Fibroblast of skin of right quadriceps (primary cell): ENCODE results near the gene SERPINI1.

Source experiments
- DNase-seq: peaks from one replicate; pipeline ENCODE4 v3.0.0-alpha.2; 2013

The SERPINI1 gene

DNA sequence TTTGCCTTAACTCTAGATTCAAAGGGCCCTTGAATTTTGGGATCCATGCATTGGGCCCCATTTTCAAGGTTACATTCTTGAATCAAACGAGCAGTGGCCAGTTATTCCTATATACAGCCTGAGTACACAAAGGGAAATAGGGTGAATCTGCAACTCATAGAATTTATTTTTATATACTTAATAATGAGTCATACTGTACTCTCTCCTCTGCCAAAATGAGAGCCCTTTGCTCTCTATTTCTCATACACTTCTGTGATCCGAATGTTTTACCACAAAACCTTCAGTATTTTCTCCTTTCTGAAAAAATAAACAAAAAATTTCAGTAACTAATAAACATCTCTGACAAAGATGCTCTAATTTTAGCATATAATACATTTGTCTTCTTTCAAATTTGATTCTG is 116.7 kb downstream of the SERPINI1 start:
- DNase-seq, result no peak

GRCh38 chr3:167854063-167854462 is 118.5 kb downstream of the SERPINI1 start:
- DNase-seq, result no peak

DNA sequence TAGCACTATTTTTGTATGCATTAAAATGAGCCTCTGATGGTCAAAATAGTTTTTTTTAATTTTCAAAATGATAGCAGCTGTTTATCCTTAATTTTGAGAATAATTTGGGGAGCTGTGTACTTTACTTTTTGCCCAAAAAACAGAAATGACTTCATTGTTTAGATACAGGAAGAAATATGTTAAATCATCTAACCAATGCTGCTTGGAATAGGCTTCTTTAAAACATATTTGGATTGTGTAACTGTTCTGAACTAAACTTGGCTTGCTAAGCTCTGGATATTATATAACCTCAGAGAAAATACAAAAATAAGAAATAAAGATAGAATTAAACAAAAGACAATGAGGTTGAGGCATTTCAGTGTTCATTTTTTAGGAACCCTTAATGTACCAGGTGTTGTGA is 119.3 kb downstream of the SERPINI1 start:
- DNase-seq, result no peak

- DNase-seq, result no peak
These were observed 119.8 kb downstream of the SERPINI1 start for GRCh38 chr3:167855306-167855705.

DNA sequence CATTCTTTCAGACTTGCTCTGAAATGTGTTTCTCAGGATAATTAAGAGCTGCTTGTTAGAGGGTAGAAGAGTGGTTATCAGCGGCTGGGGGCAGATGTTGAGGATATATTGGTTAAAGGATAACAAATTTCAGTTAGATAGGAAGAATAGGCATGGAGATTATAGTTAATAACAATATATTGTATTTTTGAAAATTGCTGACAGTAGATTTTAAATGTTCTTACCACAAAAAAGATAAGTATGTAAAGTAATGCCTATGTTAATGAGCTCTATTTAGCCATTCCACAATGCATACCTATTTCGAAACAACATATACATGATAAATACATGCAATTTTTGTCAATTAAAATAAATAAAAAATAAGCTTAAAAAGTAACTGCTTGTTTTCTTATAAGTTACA is 123.3 kb downstream of the SERPINI1 start:
- DNase-seq, result no peak

DNA sequence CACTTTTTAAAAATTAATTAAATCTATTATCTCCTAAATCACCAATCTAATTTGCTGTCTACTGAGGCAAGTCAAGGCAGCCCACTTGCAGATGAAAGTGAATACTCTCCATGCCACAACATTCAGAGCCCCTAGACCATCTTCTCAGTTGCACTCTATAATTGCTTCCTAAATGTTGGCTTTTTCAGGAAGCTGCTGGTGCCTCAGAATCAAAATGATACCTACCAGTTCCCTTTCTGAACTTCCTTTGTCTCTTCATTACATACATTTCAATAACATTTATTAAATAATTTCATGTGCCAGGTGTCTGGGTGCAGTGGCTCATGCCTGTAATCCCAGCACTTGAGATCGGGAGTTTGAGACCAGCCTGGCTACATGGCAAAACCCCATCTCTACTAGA is 124.1 kb downstream of the SERPINI1 start:
- DNase-seq, result no peak

DNA sequence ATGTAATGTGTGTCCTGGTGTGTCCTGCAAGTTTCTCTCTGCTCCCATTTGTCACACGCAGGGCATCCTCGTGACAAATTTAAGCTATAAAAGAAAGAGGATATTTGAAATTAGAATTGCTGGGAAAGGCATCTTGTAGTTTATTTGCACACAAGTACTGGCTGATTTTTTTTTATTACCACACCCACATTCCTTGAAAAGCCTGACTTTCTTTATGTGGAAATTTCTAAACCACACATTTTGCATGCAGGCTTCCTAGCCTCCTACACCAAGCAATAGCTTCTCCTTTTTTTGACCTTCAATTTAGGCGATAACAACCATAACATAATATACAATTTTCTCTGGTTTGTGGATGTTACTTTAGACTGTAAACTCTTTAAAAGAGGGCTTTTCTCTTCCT is 126.1 kb downstream of the SERPINI1 start:
- no peak for DNase-seq

DNA sequence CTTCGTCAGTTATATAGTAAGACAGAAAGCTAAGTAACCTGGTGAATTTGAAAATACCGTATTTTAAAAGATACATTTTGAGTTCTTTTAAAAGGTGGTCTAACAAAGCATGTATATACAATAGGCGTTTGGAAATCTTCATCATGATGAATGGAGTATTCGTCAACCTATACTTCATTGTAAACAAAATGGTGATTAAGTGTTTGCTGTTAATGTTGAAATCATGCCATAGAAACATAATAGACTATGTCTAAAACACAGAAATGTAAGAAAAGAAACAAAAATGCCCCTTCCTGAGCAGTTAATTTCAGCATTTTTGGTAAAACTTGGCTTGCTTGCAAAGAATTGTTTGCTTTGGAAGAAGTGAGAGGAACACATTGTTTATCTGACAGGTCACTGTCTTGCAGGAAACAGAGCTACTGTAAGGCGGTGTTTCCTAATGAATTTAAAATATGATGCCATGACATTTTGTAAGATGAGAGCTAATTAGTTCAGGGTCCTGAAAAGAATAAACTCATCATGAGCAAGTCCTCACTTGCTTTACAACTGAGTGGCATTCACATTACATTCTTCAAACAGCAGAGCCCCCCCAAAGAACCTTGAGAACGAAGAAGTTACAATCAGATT is 126.7 kb downstream of the SERPINI1 start:
- no peak for DNase-seq

GRCh38 chr3:167863811-167864551 is 128.5 kb downstream of the SERPINI1 start:
- DNase-seq, result no peak

DNA sequence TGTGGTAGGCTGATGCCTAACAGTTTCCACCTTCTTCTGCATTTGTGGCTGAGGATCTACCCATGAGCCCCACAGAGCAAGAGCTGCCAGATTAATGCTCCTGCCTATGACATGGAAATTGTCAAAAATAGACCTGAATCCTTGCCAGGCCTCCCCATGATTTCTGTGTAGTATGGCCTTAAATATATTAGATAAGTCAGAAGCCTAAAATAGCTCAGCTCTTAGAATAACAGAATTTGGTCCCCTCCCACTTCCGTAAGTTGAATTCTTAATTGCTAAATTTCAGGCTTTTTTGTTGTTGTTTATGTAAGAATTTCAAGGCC is 129.0 kb downstream of the SERPINI1 start:
- peak; percentile 6 for DNase-seq

DNA sequence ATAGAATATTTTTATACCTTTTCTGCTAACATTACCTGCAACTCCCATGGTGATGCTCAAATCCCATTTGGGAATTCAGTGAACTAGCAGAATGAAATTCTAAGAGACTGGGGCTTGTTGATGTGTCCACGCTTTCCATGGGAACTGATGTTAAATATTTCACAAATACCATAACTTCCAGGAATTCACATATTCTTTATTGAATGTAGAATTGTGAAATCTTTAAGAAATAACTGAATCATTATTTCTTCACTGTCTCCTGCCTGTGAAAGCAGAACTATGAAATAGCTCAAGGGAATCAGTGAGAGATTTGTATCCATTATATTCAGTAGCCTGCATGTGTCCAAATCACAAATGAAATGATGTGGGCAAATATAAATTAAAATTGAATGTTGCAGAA is 130.8 kb downstream of the SERPINI1 start:
- DNase-seq, result peak; percentile 25

DNA sequence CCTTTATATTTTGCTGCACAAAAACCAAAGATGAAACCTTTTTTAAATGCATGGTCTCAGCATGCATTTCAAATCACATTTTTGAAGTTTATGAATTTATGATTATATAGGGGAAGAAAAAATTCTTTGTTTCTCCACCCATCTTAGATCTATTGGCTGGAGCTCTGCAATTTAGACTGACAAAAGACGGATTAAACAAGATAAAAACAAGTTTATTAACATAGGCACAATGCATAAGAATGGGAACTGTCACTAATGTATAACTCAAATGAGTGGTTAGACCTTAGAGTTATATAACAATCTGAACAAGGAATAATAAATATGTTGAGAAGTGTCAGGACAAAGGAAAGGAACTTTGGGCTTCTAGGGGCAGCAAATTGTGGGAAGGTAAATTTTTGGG is 132.5 kb downstream of the SERPINI1 start:
- DNase-seq, result no peak

DNA sequence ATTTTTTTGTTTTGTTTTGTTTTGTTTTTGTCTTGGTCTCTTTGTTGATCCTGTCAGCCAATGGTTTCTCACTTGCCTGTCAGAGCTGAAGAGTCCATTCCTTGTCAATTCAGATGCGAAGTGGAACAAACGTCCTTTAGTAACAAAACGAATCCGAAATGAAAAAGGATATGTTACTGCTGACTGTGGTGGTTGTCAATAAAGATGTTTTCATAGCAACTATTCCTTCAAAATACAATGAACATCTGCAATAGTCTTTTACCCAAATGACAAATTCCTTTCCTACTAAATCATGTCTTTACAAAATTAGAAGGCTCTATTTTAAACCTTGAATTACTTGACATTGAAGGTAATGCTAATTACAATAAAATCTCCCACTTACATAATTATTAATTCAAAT is 134.7 kb downstream of the SERPINI1 start:
- no peak for DNase-seq

DNA sequence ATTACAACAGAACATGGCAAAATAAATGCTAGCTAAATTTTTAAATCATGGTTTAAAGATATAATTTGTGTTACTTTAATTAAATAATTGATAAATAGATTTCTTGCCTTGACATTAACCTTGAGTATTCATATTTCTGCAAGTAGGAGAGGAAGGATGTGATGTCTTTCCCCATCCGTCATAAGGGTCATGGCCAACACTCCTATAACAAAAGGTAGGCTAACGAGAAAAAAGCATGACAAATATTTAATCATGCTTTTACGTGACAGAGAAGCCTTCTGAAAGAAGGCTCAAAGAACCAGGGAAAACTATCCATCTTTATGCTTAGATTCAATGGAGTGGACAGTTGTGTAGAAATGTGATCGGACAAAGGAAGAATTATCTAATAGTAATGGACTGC is 135.2 kb downstream of the SERPINI1 start:
- DNase-seq, result no peak

- no peak for DNase-seq
These were observed 136.5 kb downstream of the SERPINI1 start for GRCh38 chr3:167872032-167872431.

DNA sequence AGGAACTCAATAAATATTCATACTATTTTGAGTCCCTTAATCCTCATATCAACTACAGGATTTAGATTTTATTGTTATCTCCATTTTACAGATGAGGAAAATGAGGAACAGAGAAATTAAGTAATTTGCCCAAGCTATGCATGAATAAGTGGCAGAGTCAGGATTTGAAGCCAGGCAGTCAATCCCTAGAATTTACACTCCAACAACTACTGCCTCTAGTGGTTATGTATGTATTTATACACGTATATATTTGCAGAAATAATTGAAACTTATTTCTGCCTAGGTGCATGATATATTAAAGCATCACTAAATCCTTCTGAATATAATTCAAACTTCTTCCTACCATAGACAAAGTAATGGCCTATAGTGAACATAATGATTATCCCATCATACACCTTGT is 137.4 kb downstream of the SERPINI1 start:
- DNase-seq, result no peak

- no peak for DNase-seq
These were observed 139.3 kb downstream of the SERPINI1 start for GRCh38 chr3:167874671-167875372.
